Measurements from ENCODE around the gene CABLES1.

Gene CABLES1

DNA sequence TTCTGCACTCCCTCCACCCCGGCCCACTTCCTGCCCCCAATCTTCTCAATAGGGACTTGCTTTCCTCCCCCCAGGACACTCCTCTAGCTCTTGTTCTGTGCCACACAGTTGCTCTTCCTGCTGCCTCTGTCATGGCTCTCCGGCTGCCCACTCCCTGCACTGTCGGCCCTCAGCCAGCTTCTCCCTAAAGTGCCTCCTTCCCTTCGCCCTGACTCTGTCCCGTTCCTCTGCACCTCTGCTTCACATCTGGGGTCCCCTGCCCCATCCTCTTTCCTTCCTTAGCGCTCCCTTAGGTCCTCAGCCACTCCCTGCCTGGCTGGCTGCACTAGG lies 132.1 kb downstream of the CABLES1 start:
- no peaks in the 10 kb centered on the region for H3K4me1 ChIP-seq (ENCODE audit: control insufficient read depth, insufficient read depth, low read length)
- TF ChIP-seq, protein P1, sequence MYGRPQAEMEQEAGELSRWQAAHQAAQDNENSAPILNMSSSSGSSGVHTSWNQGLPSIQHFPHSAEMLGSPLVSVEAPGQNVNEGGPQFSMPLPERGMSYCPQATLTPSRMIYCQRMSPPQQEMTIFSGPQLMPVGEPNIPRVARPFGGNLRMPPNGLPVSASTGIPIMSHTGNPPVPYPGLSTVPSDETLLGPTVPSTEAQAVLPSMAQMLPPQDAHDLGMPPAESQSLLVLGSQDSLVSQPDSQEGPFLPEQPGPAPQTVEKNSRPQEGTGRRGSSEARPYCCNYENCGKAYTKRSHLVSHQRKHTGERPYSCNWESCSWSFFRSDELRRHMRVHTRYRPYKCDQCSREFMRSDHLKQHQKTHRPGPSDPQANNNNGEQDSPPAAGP (tag by site-specific recombination; IDR thresholded peaks at IDR 0.05), result no peak
- no peak for TF ChIP-seq ZNF843 (tag by site-specific recombination; IDR thresholded peaks at IDR 0.05)
- no peak for TF ChIP-seq ZNF549 (tag by site-specific recombination; IDR thresholded peaks at IDR 0.05)
- TF ChIP-seq, protein P2, sequence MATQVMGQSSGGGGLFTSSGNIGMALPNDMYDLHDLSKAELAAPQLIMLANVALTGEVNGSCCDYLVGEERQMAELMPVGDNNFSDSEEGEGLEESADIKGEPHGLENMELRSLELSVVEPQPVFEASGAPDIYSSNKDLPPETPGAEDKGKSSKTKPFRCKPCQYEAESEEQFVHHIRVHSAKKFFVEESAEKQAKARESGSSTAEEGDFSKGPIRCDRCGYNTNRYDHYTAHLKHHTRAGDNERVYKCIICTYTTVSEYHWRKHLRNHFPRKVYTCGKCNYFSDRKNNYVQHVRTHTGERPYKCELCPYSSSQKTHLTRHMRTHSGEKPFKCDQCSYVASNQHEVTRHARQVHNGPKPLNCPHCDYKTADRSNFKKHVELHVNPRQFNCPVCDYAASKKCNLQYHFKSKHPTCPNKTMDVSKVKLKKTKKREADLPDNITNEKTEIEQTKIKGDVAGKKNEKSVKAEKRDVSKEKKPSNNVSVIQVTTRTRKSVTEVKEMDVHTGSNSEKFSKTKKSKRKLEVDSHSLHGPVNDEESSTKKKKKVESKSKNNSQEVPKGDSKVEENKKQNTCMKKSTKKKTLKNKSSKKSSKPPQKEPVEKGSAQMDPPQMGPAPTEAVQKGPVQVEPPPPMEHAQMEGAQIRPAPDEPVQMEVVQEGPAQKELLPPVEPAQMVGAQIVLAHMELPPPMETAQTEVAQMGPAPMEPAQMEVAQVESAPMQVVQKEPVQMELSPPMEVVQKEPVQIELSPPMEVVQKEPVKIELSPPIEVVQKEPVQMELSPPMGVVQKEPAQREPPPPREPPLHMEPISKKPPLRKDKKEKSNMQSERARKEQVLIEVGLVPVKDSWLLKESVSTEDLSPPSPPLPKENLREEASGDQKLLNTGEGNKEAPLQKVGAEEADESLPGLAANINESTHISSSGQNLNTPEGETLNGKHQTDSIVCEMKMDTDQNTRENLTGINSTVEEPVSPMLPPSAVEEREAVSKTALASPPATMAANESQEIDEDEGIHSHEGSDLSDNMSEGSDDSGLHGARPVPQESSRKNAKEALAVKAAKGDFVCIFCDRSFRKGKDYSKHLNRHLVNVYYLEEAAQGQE (tag by site-specific recombination; IDR thresholded peaks at IDR 0.05), result no peak
- TF ChIP-seq ZNF114 (tag by site-specific recombination; IDR thresholded peaks at IDR 0.05), result no peak
- no peak for TF ChIP-seq HOXD13 (CRISPR knock-in tag; IDR thresholded peaks at IDR 0.05; ENCODE audit: borderline replicate concordance)
- no peak for TF ChIP-seq GLI2 (tag by site-specific recombination; IDR thresholded peaks at IDR 0.05; ENCODE audit: borderline replicate concordance, low read depth)
- TF ChIP-seq YY2 (tag by site-specific recombination; IDR thresholded peaks at IDR 0.05), result no peak
- TF ChIP-seq, protein P3, sequence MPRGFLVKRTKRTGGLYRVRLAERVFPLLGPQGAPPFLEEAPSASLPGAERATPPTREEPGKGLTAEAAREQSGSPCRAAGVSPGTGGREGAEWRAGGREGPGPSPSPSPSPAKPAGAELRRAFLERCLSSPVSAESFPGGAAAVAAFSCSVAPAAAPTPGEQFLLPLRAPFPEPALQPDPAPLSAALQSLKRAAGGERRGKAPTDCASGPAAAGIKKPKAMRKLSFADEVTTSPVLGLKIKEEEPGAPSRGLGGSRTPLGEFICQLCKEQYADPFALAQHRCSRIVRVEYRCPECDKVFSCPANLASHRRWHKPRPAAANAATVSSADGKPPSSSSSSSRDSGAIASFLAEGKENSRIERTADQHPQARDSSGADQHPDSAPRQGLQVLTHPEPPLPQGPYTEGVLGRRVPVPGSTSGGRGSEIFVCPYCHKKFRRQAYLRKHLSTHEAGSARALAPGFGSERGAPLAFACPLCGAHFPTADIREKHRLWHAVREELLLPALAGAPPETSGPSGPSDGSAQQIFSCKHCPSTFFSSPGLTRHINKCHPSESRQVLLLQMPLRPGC (tag by site-specific recombination; IDR thresholded peaks at IDR 0.05), result no peak
- no peak for TF ChIP-seq SALL2 (tag by site-specific recombination; IDR thresholded peaks at IDR 0.05; ENCODE audit: borderline replicate concordance)
- TF ChIP-seq ZNF530 (tag by site-specific recombination; IDR thresholded peaks at IDR 0.05; ENCODE audit: low read depth), result no peak
- no peak for TF ChIP-seq KLF1 (tag by site-specific recombination; IDR thresholded peaks at IDR 0.05)
- TF ChIP-seq, protein P4, sequence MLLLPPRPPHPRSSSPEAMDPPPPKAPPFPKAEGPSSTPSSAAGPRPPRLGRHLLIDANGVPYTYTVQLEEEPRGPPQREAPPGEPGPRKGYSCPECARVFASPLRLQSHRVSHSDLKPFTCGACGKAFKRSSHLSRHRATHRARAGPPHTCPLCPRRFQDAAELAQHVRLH (tag by site-specific recombination; IDR thresholded peaks at IDR 0.05), result no peak
- TF ChIP-seq ZNF202 (tag by site-specific recombination; IDR thresholded peaks at IDR 0.05; ENCODE audit: borderline replicate concordance), result no peak
- no peak for TF ChIP-seq ZNF10 (tag by site-specific recombination; IDR thresholded peaks at IDR 0.05)
- TF ChIP-seq, protein P5, sequence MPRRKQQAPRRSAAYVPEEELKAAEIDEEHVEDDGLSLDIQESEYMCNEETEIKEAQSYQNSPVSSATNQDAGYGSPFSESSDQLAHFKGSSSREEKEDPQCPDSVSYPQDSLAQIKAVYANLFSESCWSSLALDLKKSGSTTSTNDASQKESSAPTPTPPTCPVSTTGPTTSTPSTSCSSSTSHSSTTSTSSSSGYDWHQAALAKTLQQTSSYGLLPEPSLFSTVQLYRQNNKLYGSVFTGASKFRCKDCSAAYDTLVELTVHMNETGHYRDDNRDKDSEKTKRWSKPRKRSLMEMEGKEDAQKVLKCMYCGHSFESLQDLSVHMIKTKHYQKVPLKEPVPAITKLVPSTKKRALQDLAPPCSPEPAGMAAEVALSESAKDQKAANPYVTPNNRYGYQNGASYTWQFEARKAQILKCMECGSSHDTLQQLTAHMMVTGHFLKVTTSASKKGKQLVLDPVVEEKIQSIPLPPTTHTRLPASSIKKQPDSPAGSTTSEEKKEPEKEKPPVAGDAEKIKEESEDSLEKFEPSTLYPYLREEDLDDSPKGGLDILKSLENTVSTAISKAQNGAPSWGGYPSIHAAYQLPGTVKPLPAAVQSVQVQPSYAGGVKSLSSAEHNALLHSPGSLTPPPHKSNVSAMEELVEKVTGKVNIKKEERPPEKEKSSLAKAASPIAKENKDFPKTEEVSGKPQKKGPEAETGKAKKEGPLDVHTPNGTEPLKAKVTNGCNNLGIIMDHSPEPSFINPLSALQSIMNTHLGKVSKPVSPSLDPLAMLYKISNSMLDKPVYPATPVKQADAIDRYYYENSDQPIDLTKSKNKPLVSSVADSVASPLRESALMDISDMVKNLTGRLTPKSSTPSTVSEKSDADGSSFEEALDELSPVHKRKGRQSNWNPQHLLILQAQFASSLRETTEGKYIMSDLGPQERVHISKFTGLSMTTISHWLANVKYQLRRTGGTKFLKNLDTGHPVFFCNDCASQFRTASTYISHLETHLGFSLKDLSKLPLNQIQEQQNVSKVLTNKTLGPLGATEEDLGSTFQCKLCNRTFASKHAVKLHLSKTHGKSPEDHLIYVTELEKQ (tag by site-specific recombination; IDR thresholded peaks at IDR 0.05; ENCODE audit: borderline replicate concordance), result no peak
- POLR2A ChIA-PET, result no interaction called here
- no peak overlapping the region for H3K27ac ChIP-seq (ENCODE audit: extremely low read depth, low read depth, low read length)
- no peaks in the 10 kb centered on the region for H3K9me3 ChIP-seq (ENCODE audit: control insufficient read depth, insufficient read depth, low read depth, low read length)
- CTCF ChIA-PET, result no interaction called here
- H3K4me3 ChIP-seq (ENCODE audit: low read depth, low read length), result no peak overlapping the region
- H3K36me3 ChIP-seq (ENCODE audit: control insufficient read depth in 2 of 2, insufficient read depth in 1 of 2, low read length in 2 of 2), result no peaks in the 10 kb centered on the region
